Karpas-422 (cell line): ENCODE data around the gene SMTNL2. TPM values are rescaled to one million over a fixed set of nuclear protein-coding genes. Genes with fewer than 3 reads are reported as not detected.
"Not testable (repeated sequence)": the region's sequence is repeated elsewhere in the genome, so short reads cannot be mapped to it uniquely, and the experiment has no call there.

Experiments used
- DNase-seq: peaks from one replicate; pipeline ENCODE4 v3.0.0-alpha.2; 2015
- H2AFZ ChIP-seq: fragments of 200-600 bp; sonication (generic); 2 replicates; pipeline ENCODE4 v1.6.1; 2014; ENCODE audit warnings: antibody characterized with exemption, low read length, mixed read lengths
- H3K27ac ChIP-seq: fragments of 200-600 bp; sonication (generic); 2 replicates; pipeline ENCODE4 v1.5.1; 2014; ENCODE audit warnings: mild to moderate bottlenecking, low read length, moderate library complexity
- H3K27me3 ChIP-seq: fragments of 200-600 bp; sonication (generic); 2 replicates; pipeline ENCODE4 v1.6.1; 2014; ENCODE audit warnings: low read length, mixed read lengths
- H3K36me3 ChIP-seq: fragments of 200-600 bp; sonication (generic); 2 replicates; pipeline ENCODE4 v1.6.1; 2014; ENCODE audit warnings: low read length, mixed read lengths; ENCODE audit not compliant: insufficient read depth
- H3K4me1 ChIP-seq: fragments of 200-600 bp; sonication (generic); 2 replicates; pipeline ENCODE4 v1.6.1; 2014; ENCODE audit warnings: mild to moderate bottlenecking, low read length, mixed read lengths
- H3K4me2 ChIP-seq: fragments of 200-600 bp; sonication (generic); 2 replicates; pipeline ENCODE4 v1.6.1; 2014; ENCODE audit warnings: low read length, low read depth, mild to moderate bottlenecking; ENCODE audit not compliant: poor library complexity, severe bottlenecking
- H3K4me3 ChIP-seq: fragments of 200-600 bp; sonication (generic); 2 replicates; pipeline ENCODE4 v1.5.1; 2014; ENCODE audit warnings: mild to moderate bottlenecking, antibody characterized with exemption, low read length, mixed read lengths
- H3K79me2 ChIP-seq: fragments of 200-600 bp; sonication (generic); 2 replicates; pipeline ENCODE4 v1.6.1; 2014; ENCODE audit warnings: mild to moderate bottlenecking, low read length, mixed read lengths
- H3K9ac ChIP-seq: fragments of 200-600 bp; sonication (generic); 2 replicates; pipeline ENCODE4 v1.6.0; 2014; ENCODE audit warnings: low read length
- H3K9me2 ChIP-seq: fragments of 200-600 bp; sonication (generic), shearing (Covaris generic); replicated peaks from 2 replicates; pipeline ENCODE4 v1.6.0; 2014; ENCODE audit warnings: mild to moderate bottlenecking, low read length, moderate library complexity; ENCODE audit not compliant: insufficient read depth
- H3K9me3 ChIP-seq: fragments of 300-700, 200-600 bp; sonication (generic); 2 replicates; pipeline ENCODE4 v1.6.1; 2014; ENCODE audit warnings: low read length, mixed read lengths
- H4K20me1 ChIP-seq: fragments of 200-600 bp; sonication (generic); 2 replicates; pipeline ENCODE4 v1.6.1; 2014; ENCODE audit warnings: mild to moderate bottlenecking, antibody characterized with exemption, low read length, low read depth; ENCODE audit not compliant: insufficient read depth
- small RNA-seq: library from RNA; depleted of rRNA; stranded (forward); fragments of <200 nt; gene quantifications from one replicate; pipeline ENCODE3, GENCODE V24; 2014
- total RNA-seq: library from RNA; depleted of rRNA; stranded (reverse); fragments of >200 nt; shearing (Covaris generic); gene quantifications from 2 replicates; pipeline ENCODE4 v1.2.3, GENCODE V29; 2014; ENCODE audit warnings: low replicate concordance; rRNA removed

SMTNL2 gene
- total RNA-seq, 1 experiment from 2014 or later, result 0.45 TPM

DNA sequence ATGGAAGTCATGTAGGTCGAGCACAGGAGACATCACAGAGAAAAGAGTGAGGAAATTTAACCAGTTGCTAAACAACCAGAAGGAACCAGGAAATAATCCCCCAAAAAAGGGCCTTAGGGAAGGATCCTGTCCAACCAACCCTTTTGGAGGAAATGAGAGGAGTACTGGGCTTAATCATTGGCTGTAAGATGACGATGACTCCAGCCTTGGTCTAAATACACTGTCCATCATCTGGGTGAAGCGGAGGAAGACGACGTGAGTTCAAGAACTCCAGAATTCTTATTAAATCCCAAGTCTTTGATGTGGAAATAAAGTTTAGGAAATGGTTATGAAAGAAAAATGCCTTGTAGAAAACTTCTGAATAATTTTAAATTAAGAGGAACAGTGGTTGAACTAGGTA is 68.7 kb downstream of the SMTNL2 start:
- DNase-seq, result no peak
- H4K20me1 ChIP-seq, result no peaks in the 10 kb centered on the region
- no peak overlapping the region for H3K4me3 ChIP-seq
- no peaks in the 10 kb centered on the region for H3K27me3 ChIP-seq
- H3K4me1 ChIP-seq, result no peaks in the 10 kb centered on the region; the same call in 1 of the 2 replicates
- H3K9me3 ChIP-seq, result no peaks in the 10 kb centered on the region
- H3K9ac ChIP-seq, result no peak overlapping the region
- H3K36me3 ChIP-seq, result no peaks in the 10 kb centered on the region
- H2AFZ ChIP-seq, result no peak overlapping the region
- no peak overlapping the region for H3K4me2 ChIP-seq
- H3K27ac ChIP-seq, result no peak overlapping the region
- no peaks in the 10 kb centered on the region for H3K79me2 ChIP-seq
- H3K9me2 ChIP-seq, result no peaks in the 10 kb centered on the region

GRCh38 chr17:4655933-4656332 is 71.6 kb downstream of the SMTNL2 start:
- not testable (repeated sequence) for DNase-seq, H4K20me1 ChIP-seq, H3K27ac ChIP-seq, H3K9ac ChIP-seq, H3K27me3 ChIP-seq, H3K9me3 ChIP-seq, H3K9me2 ChIP-seq, H3K4me2 ChIP-seq, H3K4me3 ChIP-seq, H3K4me1 ChIP-seq, H2AFZ ChIP-seq, H3K36me3 ChIP-seq, H3K79me2 ChIP-seq

DNA sequence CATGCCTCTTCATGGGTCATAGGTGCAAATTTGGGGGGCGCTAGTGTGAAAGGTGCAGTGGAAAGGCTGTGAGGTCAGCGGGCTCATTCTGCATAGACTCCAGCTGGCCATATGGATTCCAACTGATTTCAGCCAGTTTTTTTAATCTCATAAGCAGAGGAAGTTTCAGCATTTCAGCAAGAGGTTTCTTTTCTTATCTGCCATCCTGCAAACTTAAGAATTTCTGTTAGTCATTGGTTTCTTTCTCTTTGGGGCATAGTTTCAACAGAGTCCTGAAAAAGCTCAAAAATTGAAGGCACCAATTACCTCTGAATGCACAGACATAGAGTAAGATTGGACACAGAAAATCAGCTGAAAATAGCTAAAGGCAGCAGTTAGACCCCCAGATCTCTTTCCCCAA is 73.3 kb downstream of the SMTNL2 start:
- no peaks in the 10 kb centered on the region for H3K79me2 ChIP-seq
- no peak overlapping the region for H3K27ac ChIP-seq
- no peaks in the 10 kb centered on the region for H3K9me2 ChIP-seq
- no peaks in the 10 kb centered on the region for H3K4me1 ChIP-seq
- H4K20me1 ChIP-seq, result no peaks in the 10 kb centered on the region
- no peaks in the 10 kb centered on the region for H3K36me3 ChIP-seq
- H3K27me3 ChIP-seq, result no peaks in the 10 kb centered on the region
- H3K4me2 ChIP-seq, result no peak overlapping the region
- no peak overlapping the region for H3K4me3 ChIP-seq
- no peaks in the 10 kb centered on the region for H3K9me3 ChIP-seq
- H3K9ac ChIP-seq, result no peak overlapping the region
- no peak overlapping the region for H2AFZ ChIP-seq
- DNase-seq, result no peak

Small RNA genes lying within 50 kb of the gene (small RNA-seq; reads per million reads assigned to genes)
- not detected for gene RNU6-955P

Other genes starting within 250 kb of the SMTNL2 start
- gene UBE2G1, start 217.9 kb upstream of the SMTNL2 start, total RNA-seq, result 45.2 and 60.8 TPM in 2 replicates
- gene SPNS3, start 150.6 kb upstream of the SMTNL2 start, total RNA-seq, result 4.1 and 12.9 TPM in 2 replicates
- not detected in 2 replicates for gene SPNS2, start 85.6 kb upstream of the SMTNL2 start, total RNA-seq
- 48.2 and 76.6 TPM in 2 replicates for gene MYBBP1A, start 29.1 kb upstream of the SMTNL2 start, total RNA-seq
- not detected in 2 replicates for gene GGT6, start 24.0 kb upstream of the SMTNL2 start, total RNA-seq
- 0.72 and 1.5 TPM in 2 replicates for gene ALOX15, start 57.1 kb downstream of the SMTNL2 start, total RNA-seq
- 27.7 and 34.6 TPM in 2 replicates for gene PELP1, start 119.6 kb downstream of the SMTNL2 start, total RNA-seq
- gene ARRB2, start 126.1 kb downstream of the SMTNL2 start, total RNA-seq, result 19.1 and 53.9 TPM in 2 replicates
- 20.3 and 21.0 TPM in 2 replicates for gene MED11, start 146.9 kb downstream of the SMTNL2 start, total RNA-seq
- not detected in 2 replicates for gene ZMYND15, start 155.3 kb downstream of the SMTNL2 start, total RNA-seq
- 1.3 and 2.2 TPM in 2 replicates for gene CXCL16, start 155.4 kb downstream of the SMTNL2 start, total RNA-seq
- not detected in 2 replicates for gene TM4SF5, start 187.4 kb downstream of the SMTNL2 start, total RNA-seq
- gene VMO1, start 201.8 kb downstream of the SMTNL2 start, total RNA-seq, result not detected in 2 replicates
- gene GLTPD2, start 204.4 kb downstream of the SMTNL2 start, total RNA-seq, result not detected in 2 replicates
- gene PSMB6, start 211.6 kb downstream of the SMTNL2 start, total RNA-seq, result 118 and 168 TPM in 2 replicates
- gene PLD2, start 222.6 kb downstream of the SMTNL2 start, total RNA-seq, result 13.1 and 23.3 TPM in 2 replicates
- gene MINK1, start 248.8 kb downstream of the SMTNL2 start, total RNA-seq, result 28.7 and 56.6 TPM in 2 replicates